Erythroblast (primary cell): ENCODE results near the gene TIMELESS.

ENCODE experiments used
- GATA1 ChIP-seq: IDR thresholded peaks from 2 replicates; pipeline ENCODE4 v1.6.1; 2011; ENCODE audit warnings: low read depth, mild to moderate bottlenecking, control low read depth, low read length, moderate library complexity
- POLR2A ChIP-seq: IDR thresholded peaks from 2 replicates; pipeline ENCODE4 v1.6.1; 2011; ENCODE audit warnings: mild to moderate bottlenecking, low read length

- TF ChIP-seq POLR2A (no peak), GATA1 (no peak)
These were observed 23.2 kb downstream of the TIMELESS start for GRCh38 chr12:56425940-56426438.
